HCT116 (cell line): ENCODE measurements around the gene CCDC89. TPM values are rescaled to one million over a fixed set of nuclear protein-coding genes. Genes with fewer than 3 reads are reported as not detected.

Experiments
- ATAC-seq: fragments of 200-7000 bp; cut with Tn5 transposase; 2 replicates; pipeline ENCODE4 v1.9.1; 2020; ENCODE audit warnings: mild to moderate bottlenecking, moderate library complexity
- BruUV-seq: library from RNA; stranded (reverse); fragments of 400-500 nt; replicated peaks from 2 replicates; lab custom pipeline; 2021; lab: Mats Ljungman, UMichigan
- CTCF ChIA-PET: fragments of 300-600 bp; sonication (Branson Sonifier 250); formaldehyde crosslinking; loops from one replicate; lab custom pipeline; 2021; ENCODE audit warnings: antibody characterized with exemption; lab: Charles Lee
- POLR2A ChIA-PET: fragments of 300-600, 350-600 bp; sonication (Branson Sonifier 250); formaldehyde crosslinking; loops from one replicate; lab custom pipeline; 2021; ENCODE audit warnings: antibody characterized with exemption; lab: Charles Lee
- RAD21 ChIA-PET, 2 experiments: fragments of 300-600 bp; sonication (Branson Sonifier 250); formaldehyde crosslinking; loops; one replicate each; lab custom pipeline; 2023; ENCODE audit warnings: low total read pairs in 2 of 2; ENCODE audit not compliant: uncharacterized antibody in 2 of 2, unreplicated experiment in 2 of 2, low non-redundant PET in 1 of 2; lab: Charles Lee
- DNase-seq: peaks from one replicate; pipeline ENCODE4 v3.0.0-alpha.2; 2010; ENCODE audit warnings: low read depth, low spot score
- H2AFZ ChIP-seq: fragments of 200-600 bp; shearing (Covaris generic), sonication (generic); 2 replicates; pipeline ENCODE4 v1.6.1; 2017; ENCODE audit warnings: low read depth, mixed run types, mixed read lengths, antibody characterized with exemption, low read length; ENCODE audit not compliant: poor library complexity, severe bottlenecking
- H3K27ac ChIP-seq: 2 replicates; pipeline ENCODE4 v1.5.1; 2012; ENCODE audit warnings: low read depth, low read length
- H3K27me3 ChIP-seq: fragments of 200-600 bp; sonication (generic); 2 replicates; pipeline ENCODE4 v1.6.1; 2016; ENCODE audit warnings: mixed run types, low read length, mixed read lengths; ENCODE audit not compliant: insufficient read depth
- H3K36me3 ChIP-seq, 2 experiments: fragments of 200-500 bp in 1 of 2; fragments of 200-600 bp in 1 of 2; sonication (Bioruptor generic) in 1 of 2; sonication (generic) in 1 of 2; 2 replicates each; pipeline versions ENCODE4 v1.5.1 to v1.6.1; 2014 to 2016; ENCODE audit warnings: low read length in 2 of 2, inconsistent platforms in 1 of 2, mixed read lengths in 1 of 2, mixed run types in 1 of 2; ENCODE audit not compliant: insufficient read depth in 2 of 2, control insufficient read depth in 1 of 2
- H3K4me1 ChIP-seq, 2 experiments: fragments of 200-600 bp in 1 of 2; sonication (generic) in 1 of 2; 2 replicates each; pipeline versions ENCODE4 v1.5.1 to v1.6.1; 2012 to 2017; ENCODE audit warnings: low read length in 2 of 2, inconsistent platforms in 1 of 2, mild to moderate bottlenecking in 1 of 2, mixed read lengths in 1 of 2, mixed run types in 1 of 2, moderate library complexity in 1 of 2; ENCODE audit not compliant: insufficient read depth in 2 of 2, control insufficient read depth in 1 of 2
- H3K4me2 ChIP-seq: fragments of 200-600 bp; sonication (generic); 2 replicates; pipeline ENCODE4 v1.6.1; 2017; ENCODE audit warnings: mixed run types, low read length, mixed read lengths
- H3K4me3 ChIP-seq, 2 experiments: fragments of 200-600 bp in 1 of 2; sonication (generic) in 1 of 2; replicated peaks in 1 of 2; 2 replicates each; pipeline ENCODE4 v1.5.1; 2011 to 2016; ENCODE audit warnings: low read length in 2 of 2, control low read depth in 1 of 2, low read depth in 1 of 2, mild to moderate bottlenecking in 1 of 2, mixed read lengths in 1 of 2, mixed run types in 1 of 2
- H3K79me2 ChIP-seq: fragments of 200-600 bp; sonication (generic); 2 replicates; pipeline ENCODE4 v1.6.1; 2017; ENCODE audit warnings: mild to moderate bottlenecking, mixed run types, low read length, moderate library complexity, mixed read lengths; ENCODE audit not compliant: insufficient read depth
- H3K9ac ChIP-seq: fragments of 200-600 bp; sonication (generic); 2 replicates; pipeline ENCODE4 v1.6.1; 2016; ENCODE audit warnings: low read length, mixed read lengths
- H3K9me2 ChIP-seq: fragments of 200-600 bp; sonication (generic), shearing (Covaris generic); 2 replicates; pipeline ENCODE4 v1.6.1; 2017; ENCODE audit warnings: mixed run types, mild to moderate bottlenecking, moderate library complexity; ENCODE audit not compliant: insufficient read depth
- H3K9me3 ChIP-seq, 2 experiments: fragments of 200-500 bp in 1 of 2; fragments of 200-600 bp in 1 of 2; sonication (Bioruptor generic) in 1 of 2; sonication (generic) in 1 of 2; 2 replicates each; pipeline ENCODE4 v1.6.1; 2014 to 2017; ENCODE audit warnings: low read length in 2 of 2, mixed read lengths in 2 of 2, inconsistent platforms in 1 of 2, low read depth in 1 of 2, mild to moderate bottlenecking in 1 of 2, mixed run types in 1 of 2, moderate library complexity in 1 of 2; ENCODE audit not compliant: control insufficient read depth in 1 of 2, insufficient read depth in 1 of 2
- H4K20me1 ChIP-seq: fragments of 200-600 bp; sonication (generic), shearing (Covaris generic); 2 replicates; pipeline ENCODE4 v1.6.1; 2017; ENCODE audit warnings: mixed run types, mild to moderate bottlenecking, moderate library complexity; ENCODE audit not compliant: insufficient read depth
- CEBPB ChIP-seq: IDR thresholded peaks from 2 replicates; pipeline ENCODE4 v1.6.1; 2012; ENCODE audit warnings: low read depth
- CTCF ChIP-seq, 3 experiments: fragments of 200-600 bp in 1 of 3; sonication (generic) in 1 of 3; IDR thresholded peaks in 2 of 3; conservative IDR thresholded peaks in 1 of 3; 2 replicates each; pipeline ENCODE4 v1.5.1; 2012 to 2017; ENCODE audit warnings: low read depth in 2 of 3, low read length in 2 of 3, antibody characterized with exemption in 1 of 3, borderline replicate concordance in 1 of 3, control low read depth in 1 of 3, mild to moderate bottlenecking in 1 of 3, mixed read lengths in 1 of 3, mixed run types in 1 of 3, moderate library complexity in 1 of 3; ENCODE audit not compliant: insufficient read depth in 1 of 3
- EGR1 ChIP-seq: IDR thresholded peaks from 2 replicates; pipeline ENCODE4 v1.6.1; 2012; ENCODE audit warnings: low read depth
- ELF1 ChIP-seq: IDR thresholded peaks from 2 replicates; pipeline ENCODE4 v1.6.1; 2012; ENCODE audit warnings: low read depth, borderline replicate concordance
- EZH2 ChIP-seq: fragments of 200-600 bp; sonication (generic); IDR thresholded peaks from 2 replicates; pipeline ENCODE4 v1.6.1; 2017; ENCODE audit warnings: antibody characterized with exemption, mixed run types
- EZH2phosphoT487 ChIP-seq: fragments of 200-600 bp; IDR thresholded peaks from 2 replicates; pipeline ENCODE4 v1.6.1; 2018; ENCODE audit warnings: antibody characterized with exemption, borderline replicate concordance
- MAX ChIP-seq: IDR thresholded peaks from 2 replicates; pipeline ENCODE4 v1.6.1; 2012
- RAD21 ChIP-seq: IDR thresholded peaks from 2 replicates; pipeline ENCODE4 v1.6.1; 2012; ENCODE audit warnings: low read depth, mild to moderate bottlenecking
- SP1 ChIP-seq: IDR thresholded peaks from 2 replicates; pipeline ENCODE4 v1.6.1; 2012; ENCODE audit warnings: low read depth
- SRF ChIP-seq: IDR thresholded peaks from 2 replicates; pipeline ENCODE4 v1.6.1; 2012; ENCODE audit warnings: low read depth
- ZBTB33 ChIP-seq: IDR thresholded peaks from 2 replicates; pipeline ENCODE4 v1.6.1; 2011; ENCODE audit warnings: mild to moderate bottlenecking, low read length, moderate library complexity; ENCODE audit not compliant: insufficient replicate concordance; ENCODE audit errors: extremely low read depth
- ZFX ChIP-seq: fragments of 450-650 bp; IDR thresholded peaks from 2 replicates; pipeline ENCODE4 v1.6.1; 2017
- intact Hi-C: fragments of 100-400 bp; cut with micrococcal nuclease; formaldehyde crosslinking; loops from 2 replicates; pipeline ENCODE4 v1.10.0; 2022
- total RNA-seq: library from RNA; stranded (reverse); gene quantifications from one replicate; pipeline ENCODE4 v1.2.1, GENCODE V29; 2021; ENCODE audit not compliant: unreplicated experiment

The CCDC89 gene
- total RNA-seq, 1 experiment from 2014 or later = 0.22 TPM

GRCh38 chr11:85651118-85651517, 34.9 kb downstream of the CCDC89 start:
- RAD21 ChIA-PET = no interaction called here
- peaks cover 4 to 15% of the 10 kb centered on the region in 2 experiments; a peak in 3 of 4 replicates for H3K4me1 ChIP-seq
- BruUV-seq = no TSS peak
- no peaks in the 10 kb centered on the region for H3K9me2 ChIP-seq
- H3K4me2 ChIP-seq = no peak overlapping the region
- intact Hi-C loops = no loop called here
- no peak overlapping the region for H3K4me3 ChIP-seq
- H3K27ac ChIP-seq = no peak overlapping the region
- H3K27me3 ChIP-seq = no peaks in the 10 kb centered on the region
- DNase-seq (no peak), ATAC-seq (no peak)
- no peak overlapping the region for H2AFZ ChIP-seq
- CTCF ChIA-PET = no interaction called here
- no peak overlapping the region for H3K9ac ChIP-seq
- H4K20me1 ChIP-seq = no peaks in the 10 kb centered on the region
- TF ChIP-seq ZBTB33 (no peak), EZH2 (no peak), RAD21 (no peak), SP1 (no peak), CTCF (IDR thresholded peaks at IDR 0.05 in 2 of 3, conservative IDR thresholded peaks at IDR 0.05 in 1 of 3; ENCODE audit: borderline replicate concordance in 1 of 3, insufficient read depth in 1 of 3, low read depth in 2 of 3, low read length in 2 of 3) (no peak), ELF1 (no peak), ZFX (no peak), SRF (no peak), MAX (no peak), CEBPB (no peak), EGR1 (no peak), EZH2phosphoT487 (no peak)
- H3K36me3 ChIP-seq = peaks cover 0 to 10% of the 10 kb centered on the region in 2 experiments; a peak in 3 of 4 replicates
- H3K79me2 ChIP-seq = peaks cover 44% of the 10 kb centered on the region
- POLR2A ChIA-PET = interaction anchor here (2.1 kb wide), 1 partner anchor 13 kb away, joined by 9 read pairs; the partner anchor contains the start of gene CREBZF
- no peaks in the 10 kb centered on the region for H3K9me3 ChIP-seq
